ENCODE results near the gene CMTM4. TPM values are rescaled to one million over a fixed set of nuclear protein-coding genes. Genes with fewer than 3 reads are reported as not detected.

CMTM4 gene
- total RNA-seq, 1 experiment from 2014 or later, result 110 TPM

DNA sequence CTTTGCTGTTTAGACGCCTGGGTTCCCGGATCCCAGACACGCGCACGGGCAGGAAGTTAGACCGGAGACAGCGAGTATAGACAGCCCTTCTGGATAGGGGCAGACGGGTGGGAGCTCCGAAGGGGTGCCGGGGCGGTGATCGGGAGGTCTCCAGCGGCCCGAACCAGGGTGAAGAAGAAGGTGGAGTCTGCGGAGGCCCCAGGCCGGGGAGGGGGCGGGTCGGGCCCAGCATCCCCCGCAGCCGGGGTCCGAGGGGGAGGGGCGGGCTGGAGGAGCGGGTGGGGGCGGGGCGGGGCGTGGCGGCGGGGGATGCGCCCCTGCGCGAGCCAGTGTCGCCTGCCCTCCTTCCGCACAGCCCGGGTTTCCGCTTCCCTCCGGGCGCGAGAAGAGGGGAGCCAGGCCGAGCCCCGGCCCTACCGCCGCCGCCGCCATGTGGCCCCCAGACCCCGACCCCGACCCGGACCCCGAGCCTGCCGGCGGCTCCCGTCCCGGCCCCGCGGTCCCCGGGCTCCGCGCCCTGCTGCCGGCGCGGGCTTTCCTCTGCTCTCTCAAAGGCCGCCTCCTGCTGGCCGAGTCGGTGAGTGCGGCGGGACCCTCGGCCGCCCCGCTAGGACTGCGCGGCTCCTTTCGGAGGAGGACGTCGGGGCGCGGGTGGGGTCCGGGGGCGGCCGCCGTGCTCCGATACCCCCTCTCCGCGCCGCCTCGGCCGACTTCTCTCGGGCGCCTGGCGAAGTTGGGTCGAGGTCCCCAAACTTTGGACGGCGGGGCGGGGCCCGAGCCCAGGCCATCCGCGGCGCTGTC is 92.0 kb downstream of the CMTM4 start, which contains the start of gene CMTM3:
TSS of gene CMTM3 (plus strand) at position 329 of the 801 bp plus-strand sequence. CDS start at position 431, 102 bp downstream.
- Mint-ChIP-seq H3K27ac (ENCODE audit: unreplicated experiment) (peak within 1 kb of the TSS; percentile 53), H3K9me3 (ENCODE audit: low read depth, unreplicated experiment) (peaks cover 6% of the 10 kb centered on the region), H3K36me3 (ENCODE audit: insufficient read depth, unreplicated experiment) (peaks cover 42% of the 10 kb centered on the region), H3K27me3 (ENCODE audit: unreplicated experiment) (no peaks in the 10 kb centered on the region), H3K4me1 (ENCODE audit: low read depth, unreplicated experiment) (peaks cover 31% of the 10 kb centered on the region), H3K4me3 (ENCODE audit: low read depth, unreplicated experiment) (peak within 1 kb of the TSS; percentile 78)
- intact Hi-C loops (cut with micrococcal nuclease; ENCODE audit: unreplicated experiment), result loop anchor here (5.0 kb wide), 2 partner anchors 197 to 268 kb away; no protein-coding TSS in a partner anchor
- no TSS peak for BruUV-seq (replicated peaks)
- CTCF ChIA-PET, result interaction anchor here (0.6 to 1.0 kb wide), 2 partner anchors 41 to 96 kb away, joined by 3 to 4 read pairs; no protein-coding TSS in a partner anchor
- TF ChIP-seq, protein P1, sequence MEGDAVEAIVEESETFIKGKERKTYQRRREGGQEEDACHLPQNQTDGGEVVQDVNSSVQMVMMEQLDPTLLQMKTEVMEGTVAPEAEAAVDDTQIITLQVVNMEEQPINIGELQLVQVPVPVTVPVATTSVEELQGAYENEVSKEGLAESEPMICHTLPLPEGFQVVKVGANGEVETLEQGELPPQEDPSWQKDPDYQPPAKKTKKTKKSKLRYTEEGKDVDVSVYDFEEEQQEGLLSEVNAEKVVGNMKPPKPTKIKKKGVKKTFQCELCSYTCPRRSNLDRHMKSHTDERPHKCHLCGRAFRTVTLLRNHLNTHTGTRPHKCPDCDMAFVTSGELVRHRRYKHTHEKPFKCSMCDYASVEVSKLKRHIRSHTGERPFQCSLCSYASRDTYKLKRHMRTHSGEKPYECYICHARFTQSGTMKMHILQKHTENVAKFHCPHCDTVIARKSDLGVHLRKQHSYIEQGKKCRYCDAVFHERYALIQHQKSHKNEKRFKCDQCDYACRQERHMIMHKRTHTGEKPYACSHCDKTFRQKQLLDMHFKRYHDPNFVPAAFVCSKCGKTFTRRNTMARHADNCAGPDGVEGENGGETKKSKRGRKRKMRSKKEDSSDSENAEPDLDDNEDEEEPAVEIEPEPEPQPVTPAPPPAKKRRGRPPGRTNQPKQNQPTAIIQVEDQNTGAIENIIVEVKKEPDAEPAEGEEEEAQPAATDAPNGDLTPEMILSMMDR (IDR thresholded peaks at IDR 0.05; ENCODE audit: unreplicated experiment), result peak; percentile 91
- peak; percentile 85 for DNase-seq

DNA sequence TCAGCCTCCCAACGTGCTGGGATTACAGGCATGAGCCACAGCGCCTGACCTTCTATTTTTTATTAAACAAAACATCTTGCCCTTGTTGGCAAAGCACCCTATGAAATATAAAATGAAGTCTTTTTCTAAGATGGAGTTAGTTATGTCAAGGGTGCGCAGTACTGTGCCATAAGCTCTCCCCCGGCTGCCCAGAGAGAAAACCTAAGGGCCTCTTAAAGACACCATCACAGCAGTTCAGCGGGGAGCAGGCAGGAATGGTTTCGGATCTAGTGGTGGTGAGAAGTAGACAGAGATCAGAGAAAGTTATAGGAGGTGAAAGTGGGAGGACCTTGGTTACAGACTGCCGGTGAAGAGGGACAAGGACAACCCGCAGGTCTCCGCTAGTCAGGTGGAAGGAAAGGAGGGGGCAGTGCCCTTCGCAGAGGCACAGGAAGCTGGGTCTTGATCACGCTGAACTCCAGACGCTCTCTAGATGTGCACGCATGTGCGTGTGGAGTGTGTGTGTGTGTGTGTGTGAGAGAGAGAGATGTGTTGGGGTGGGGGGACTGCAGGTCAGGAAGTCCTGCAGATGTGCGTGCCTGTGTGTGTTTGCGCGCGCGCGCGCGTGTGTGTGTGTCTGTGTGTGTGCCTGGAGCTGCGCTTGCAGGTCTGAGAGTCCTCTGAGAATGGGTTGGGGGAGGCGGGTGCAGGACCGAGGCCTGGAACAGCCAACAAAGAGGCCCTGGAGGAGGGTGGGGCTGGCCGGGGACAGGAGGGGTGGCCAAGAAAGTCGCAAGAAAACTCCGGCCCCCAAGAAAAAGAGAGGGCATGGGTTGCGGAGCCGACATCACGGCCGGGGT is 92.8 kb downstream of the CMTM4 start:
- peaks cover 6% of the 10 kb centered on the region for H3K9me3 Mint-ChIP-seq (ENCODE audit: low read depth, unreplicated experiment)
- peaks cover 28% of the 10 kb centered on the region for H3K4me1 Mint-ChIP-seq (ENCODE audit: low read depth, unreplicated experiment)
- peaks cover 37% of the 10 kb centered on the region for H3K36me3 Mint-ChIP-seq (ENCODE audit: insufficient read depth, unreplicated experiment)
- H3K27me3 Mint-ChIP-seq (ENCODE audit: unreplicated experiment), result no peaks in the 10 kb centered on the region
- BruUV-seq (replicated peaks), result TSS peak; percentile 57
- CTCF ChIA-PET, result interaction anchor here (0.6 kb wide), 1 partner anchor 42 kb away, joined by 4 read pairs; no protein-coding TSS in a partner anchor
- peak; percentile 23 for DNase-seq
- TF ChIP-seq, protein P1 (IDR thresholded peaks at IDR 0.05; ENCODE audit: unreplicated experiment), result no peak
- peak overlapping the region; percentile 53 for H3K27ac Mint-ChIP-seq (ENCODE audit: unreplicated experiment)
- peak overlapping the region; percentile 78 for H3K4me3 Mint-ChIP-seq (ENCODE audit: low read depth, unreplicated experiment)
- intact Hi-C loops (cut with micrococcal nuclease; ENCODE audit: unreplicated experiment), result no loop called here

DNA sequence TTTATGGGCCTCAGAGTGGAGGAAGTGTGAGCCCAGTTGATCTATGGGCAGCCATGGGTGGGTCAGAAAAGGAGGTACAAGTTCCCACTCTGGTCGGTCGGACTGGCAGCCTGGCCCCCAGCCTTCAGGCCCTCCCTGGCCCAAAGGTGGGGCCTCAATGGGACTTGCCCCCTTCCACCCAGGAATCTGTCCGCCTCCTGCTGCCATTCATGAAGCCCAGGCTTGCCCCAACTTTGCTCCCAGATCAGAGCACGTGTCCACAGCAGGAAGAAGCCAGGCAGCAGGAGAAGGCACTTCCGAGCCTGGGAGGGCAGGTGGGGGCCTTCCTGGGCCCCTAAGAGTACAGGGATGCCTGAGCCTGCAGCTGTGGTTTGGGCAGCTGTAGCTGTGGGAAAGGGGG is 95.1 kb downstream of the CMTM4 start:
- no TSS peak for BruUV-seq (replicated peaks)
- DNase-seq, result no peak
- CTCF ChIA-PET, result no interaction called here
- TF ChIP-seq, protein P1 (IDR thresholded peaks at IDR 0.05; ENCODE audit: unreplicated experiment), result no peak
- H3K36me3 Mint-ChIP-seq (ENCODE audit: insufficient read depth, unreplicated experiment), result peaks cover 23% of the 10 kb centered on the region
- H3K27me3 Mint-ChIP-seq (ENCODE audit: unreplicated experiment), result no peaks in the 10 kb centered on the region
- intact Hi-C loops (cut with micrococcal nuclease; ENCODE audit: unreplicated experiment), result no loop called here
- peaks cover 19% of the 10 kb centered on the region for H3K4me1 Mint-ChIP-seq (ENCODE audit: low read depth, unreplicated experiment)
- peaks cover 6% of the 10 kb centered on the region for H3K9me3 Mint-ChIP-seq (ENCODE audit: low read depth, unreplicated experiment)
- H3K4me3 Mint-ChIP-seq (ENCODE audit: low read depth, unreplicated experiment), result no peak overlapping the region
- no peak overlapping the region for H3K27ac Mint-ChIP-seq (ENCODE audit: unreplicated experiment)

DNA sequence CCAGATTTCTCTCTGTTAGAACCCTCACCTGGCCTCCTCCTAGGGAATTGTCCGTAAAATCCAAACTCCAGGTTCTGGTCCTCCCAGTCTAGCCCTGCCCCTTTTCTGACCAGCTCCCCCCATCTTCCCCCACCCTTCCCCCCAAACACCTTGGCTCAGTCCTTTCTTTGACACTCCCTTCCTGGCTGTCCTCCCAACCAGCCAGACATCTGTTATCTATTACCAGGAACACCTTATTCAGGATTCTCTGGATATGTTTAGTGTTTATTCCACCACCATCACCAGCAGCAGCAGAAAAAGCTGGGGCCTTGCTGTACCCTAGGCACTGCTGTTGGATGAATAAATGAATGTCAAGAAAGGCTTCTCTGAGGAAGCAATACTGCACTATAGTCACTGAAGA is 96.1 kb downstream of the CMTM4 start:
- CTCF ChIA-PET, result no interaction called here

More for the DNA sequence above, 96.1 kb downstream of the CMTM4 start:
- peaks cover 18% of the 10 kb centered on the region for H3K36me3 Mint-ChIP-seq (ENCODE audit: insufficient read depth, unreplicated experiment)
- no peak for DNase-seq
- no peaks in the 10 kb centered on the region for H3K27me3 Mint-ChIP-seq (ENCODE audit: unreplicated experiment)
- intact Hi-C loops (cut with micrococcal nuclease; ENCODE audit: unreplicated experiment), result no loop called here
- H3K4me3 Mint-ChIP-seq (ENCODE audit: low read depth, unreplicated experiment), result no peak overlapping the region
- TF ChIP-seq, protein P1 (IDR thresholded peaks at IDR 0.05; ENCODE audit: unreplicated experiment), result no peak
- peaks cover 10% of the 10 kb centered on the region for H3K4me1 Mint-ChIP-seq (ENCODE audit: low read depth, unreplicated experiment)
- no peak overlapping the region for H3K27ac Mint-ChIP-seq (ENCODE audit: unreplicated experiment)
- peaks cover 6% of the 10 kb centered on the region for H3K9me3 Mint-ChIP-seq (ENCODE audit: low read depth, unreplicated experiment)
- no TSS peak for BruUV-seq (replicated peaks)

Measured in Calu3 (cell line).